Upper lobe of left lung (tissue), 6 donors: ENCODE data around the gene CHRDL2. TPM values are rescaled to one million over a fixed set of nuclear protein-coding genes. Genes with fewer than 3 reads are reported as not detected.

Source experiments
- ATAC-seq, 2 donors: fragments of 200-7000 bp; cut with Tn5 transposase; one replicate each; pipeline ENCODE4 v1.9.1; 2022; ENCODE audit warnings: mild to moderate bottlenecking in 2 of 2, moderate library complexity in 2 of 2; ENCODE audit not compliant: low FRiP score in 2 of 2
- DNase-seq, 2 donors: peaks; one replicate each; pipeline ENCODE4 v3.0.0-alpha.2; 2019 to 2020
- H3K27ac ChIP-seq, 4 donors: fragments of 200-600 bp; sonication (generic); one replicate each; pipeline ENCODE4 v1.5.1; 2016 to 2019
- H3K27me3 ChIP-seq, 4 donors: fragments of 200-600 bp; sonication (generic); one replicate each; pipeline ENCODE4 v1.5.1; 2017 to 2019
- H3K36me3 ChIP-seq, 4 donors: fragments of 200-600 bp; sonication (generic); one replicate each; pipeline ENCODE4 v1.5.1; 2016 to 2019
- H3K4me1 ChIP-seq, 4 donors: fragments of 200-600 bp; sonication (generic); one replicate each; pipeline ENCODE4 v1.5.1; 2018 to 2019
- H3K4me3 ChIP-seq, 4 donors: fragments of 200-600 bp; sonication (generic); one replicate each; pipeline ENCODE4 v1.5.1; 2017 to 2019; ENCODE audit warnings: mild to moderate bottlenecking in 2 of 4, moderate library complexity in 1 of 4
- H3K9me3 ChIP-seq, 4 donors: fragments of 200-600 bp; sonication (generic); one replicate each; pipeline ENCODE4 v1.5.1; 2018 to 2019
- CTCF ChIP-seq, 6 experiments: fragments of 450-650 bp in 4 of 6; fragments of 200-600 bp in 2 of 6; sonication (generic) in 2 of 6; IDR thresholded peaks; one replicate each; pipeline ENCODE4 v1.5.1; 2016 to 2019; ENCODE audit warnings: antibody characterized with exemption in 6 of 6
- EP300 ChIP-seq, 4 donors: sonication (generic); formaldehyde crosslinking; IDR thresholded peaks; one replicate each; pipeline ENCODE4 v1.5.1; 2017; ENCODE audit warnings: antibody characterized with exemption in 4 of 4, control low read depth in 2 of 4
- POLR2A ChIP-seq, 4 donors: fragments of 450-650 bp; IDR thresholded peaks; one replicate each; pipeline ENCODE4 v1.5.1; 2016 to 2017; ENCODE audit warnings: antibody characterized with exemption in 4 of 4, mild to moderate bottlenecking in 2 of 4
- POLR2AphosphoS5 ChIP-seq, 2 donors: sonication (generic); formaldehyde crosslinking; IDR thresholded peaks; one replicate each; pipeline ENCODE4 v1.5.1; 2017; ENCODE audit warnings: antibody characterized with exemption in 2 of 2
- WGBS, 2 donors: methylation state at CpG; one replicate each; pipeline ENCODE4 v1.1.5; 2017 to 2018; 5-methylcytosine and 5-hydroxymethylcytosine counted together
- total RNA-seq, 6 donors: library from RNA; depleted of rRNA in 4 of 6; stranded (reverse); fragments of >200 nt in 4 of 6; gene quantifications; one replicate each; pipeline versions ENCODE4 v1.1.0 to v1.2.1, GENCODE V29; 2016 to 2021
- donor health status: DM: no; HTN: no; CAD: no; lungs with moderate emphysema.
- donor health status: DM: no; HTN: yes; CAD: no; lungs with severe emphysema.

Gene CHRDL2
- total RNA-seq, 6 donors from 2014 or later, result 1.3 to 3.1 (median 1.5) TPM; not detected in 3

DNA sequence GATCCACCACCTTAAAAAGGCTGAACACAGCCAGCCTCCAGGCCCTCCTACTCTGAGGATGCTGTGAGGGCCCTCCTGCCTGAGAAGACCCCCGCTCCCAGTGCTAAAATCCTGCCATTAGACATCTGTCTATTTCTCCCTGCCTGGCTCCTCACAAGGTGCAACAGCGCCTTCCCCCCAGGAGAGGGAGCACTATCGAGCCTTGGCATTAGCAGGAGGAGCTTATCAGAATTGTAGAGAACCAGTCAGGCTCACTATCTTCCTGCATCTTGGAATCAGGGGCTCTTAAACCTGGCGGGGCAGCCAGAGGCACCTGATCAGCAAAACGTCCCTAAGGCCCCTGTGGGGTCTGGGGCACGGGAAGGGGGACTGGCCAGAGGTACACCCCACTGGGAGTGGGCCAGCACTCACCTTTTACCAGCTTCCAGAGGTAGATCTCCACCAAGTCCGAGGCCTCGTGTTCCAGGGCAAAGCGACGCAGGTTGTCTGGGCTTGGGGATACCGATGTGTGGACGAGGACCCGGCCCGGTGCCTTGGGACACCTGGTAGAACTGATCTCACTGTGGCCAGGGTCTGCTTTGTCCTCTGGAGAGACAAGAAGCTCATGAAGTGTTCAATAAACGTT, 28.7 kb downstream of the CHRDL2 start:
- DNase-seq, result peak in 1 of 2 donors; percentile 59
- TF ChIP-seq CTCF (IDR thresholded peaks at IDR 0.05) (peak; percentile 73 to 83 (median 78)), EP300 (IDR thresholded peaks at IDR 0.05) (no peak), POLR2AphosphoS5 (IDR thresholded peaks at IDR 0.05) (no peak)
- Histone ChIP-seq H3K9me3 (no peaks in the 10 kb centered on the region), H3K4me3 (no peak overlapping the region), H3K27ac (no peak overlapping the region), H3K36me3 (no peaks in the 10 kb centered on the region), H3K4me1 (peaks cover 0 to 5% (median 2%) of the 10 kb centered on the region in 4 donors), H3K27me3 (no peaks in the 10 kb centered on the region)
- ATAC-seq, result peak; percentile 70 to 87
- 19 to 46% methylated on average over 5 to 15 of the region's 15 CpGs for WGBS, 2 donors

DNA sequence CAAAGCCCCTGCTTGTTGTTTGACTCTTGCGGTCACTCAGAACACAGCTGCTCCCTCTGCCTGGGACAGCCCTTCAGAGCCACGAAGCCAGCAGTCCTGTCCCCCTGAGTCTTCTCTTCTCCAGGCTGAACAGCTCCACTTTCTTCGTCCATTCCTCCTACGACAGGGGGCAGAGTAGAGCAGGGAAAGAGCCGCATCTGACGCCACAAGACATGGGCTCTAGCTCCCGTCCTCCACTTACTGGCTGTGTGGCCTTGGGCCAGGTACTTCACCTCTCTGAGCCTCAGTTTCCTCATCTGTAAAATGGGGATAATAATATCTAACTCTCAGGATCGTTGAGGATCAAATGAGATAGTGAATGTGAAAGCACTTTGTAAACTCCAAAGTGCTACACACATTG, 29.9 kb downstream of the CHRDL2 start:
- no peaks in the 10 kb centered on the region for H3K36me3 ChIP-seq
- no peaks in the 10 kb centered on the region for H3K9me3 ChIP-seq
- H3K27ac ChIP-seq, result no peak overlapping the region
- TF ChIP-seq EP300 (IDR thresholded peaks at IDR 0.05) (no peak), CTCF (IDR thresholded peaks at IDR 0.05) (no peak), POLR2AphosphoS5 (IDR thresholded peaks at IDR 0.05) (no peak), POLR2A (IDR thresholded peaks at IDR 0.05) (no peak)
- H3K27me3 ChIP-seq, result no peaks in the 10 kb centered on the region
- WGBS, 2 donors, result 67 to 70% methylated on average over 8 of the region's 8 CpGs
- peaks cover 7 to 15% (median 11%) of the 10 kb centered on the region in 4 donors for H3K4me1 ChIP-seq
- DNase-seq (no peak), ATAC-seq (no peak)
- H3K4me3 ChIP-seq, result no peak overlapping the region

GRCh38 chr11:74699615-74700396, 31.4 kb downstream of the CHRDL2 start:
- Histone ChIP-seq H3K27me3 (no peaks in the 10 kb centered on the region), H3K27ac (no peak overlapping the region), H3K9me3 (no peaks in the 10 kb centered on the region), H3K36me3 (no peaks in the 10 kb centered on the region), H3K4me3 (no peak overlapping the region), H3K4me1 (peaks cover 13 to 23% (median 14%) of the 10 kb centered on the region in 4 donors)
- no peak for TF ChIP-seq CTCF (IDR thresholded peaks at IDR 0.05)
- TF ChIP-seq EP300 (IDR thresholded peaks at IDR 0.05), result no peak
- TF ChIP-seq POLR2A (IDR thresholded peaks at IDR 0.05), result no peak
- no peak for TF ChIP-seq POLR2AphosphoS5 (IDR thresholded peaks at IDR 0.05)
- DNase-seq (no peak), ATAC-seq (no peak)
- 83 to 85% methylated on average over 7 to 9 of the region's 9 CpGs for WGBS, 2 donors

DNA sequence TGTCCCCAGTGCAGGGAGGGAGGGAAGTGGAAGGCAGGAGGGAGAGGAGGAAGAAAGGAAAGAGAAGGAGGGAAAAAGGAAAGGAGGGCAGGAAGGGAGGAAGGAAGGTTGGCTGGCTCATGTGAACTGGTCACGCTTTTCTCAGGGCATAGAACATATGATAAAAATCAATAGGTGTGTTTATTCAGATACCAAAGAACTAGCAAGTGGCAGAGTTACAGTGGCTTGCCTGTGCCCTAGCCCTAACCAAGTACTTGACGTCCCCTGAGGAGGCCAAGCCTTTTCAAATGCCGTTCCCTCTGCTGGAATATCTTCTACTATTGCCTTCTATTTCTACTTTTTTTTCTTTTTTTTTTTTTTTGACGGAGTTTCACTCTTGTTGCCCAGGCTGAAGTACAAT, 33.5 kb downstream of the CHRDL2 start:
- DNase-seq (no peak), ATAC-seq (no peak)
- Histone ChIP-seq H3K36me3 (no peaks in the 10 kb centered on the region), H3K9me3 (no peaks in the 10 kb centered on the region), H3K4me1 (peaks cover 13 to 23% (median 14%) of the 10 kb centered on the region in 4 donors), H3K27me3 (no peaks in the 10 kb centered on the region), H3K4me3 (peak overlapping the region in 1 of 4 donors; percentile 30), H3K27ac (peak overlapping the region; percentile 79 to 92 (median 81))
- 53 to 61% methylated on average over 4 of the region's 4 CpGs for WGBS, 2 donors
- no peak for TF ChIP-seq EP300 (IDR thresholded peaks at IDR 0.05)

GRCh38 chr11:74696939-74697675, 34.1 kb downstream of the CHRDL2 start:
- TF ChIP-seq EP300 (IDR thresholded peaks at IDR 0.05) (peak; percentile 81 to 98 (median 93)), POLR2A (IDR thresholded peaks at IDR 0.05) (peak in 1 of 4 donors; percentile 69), CTCF (IDR thresholded peaks at IDR 0.05) (no peak), POLR2AphosphoS5 (IDR thresholded peaks at IDR 0.05) (peak; percentile 90 to 96)
- Histone ChIP-seq H3K4me3 (peak overlapping the region in 3 of 4 donors; percentile 6 to 30 (median 15)), H3K36me3 (no peaks in the 10 kb centered on the region), H3K4me1 (peaks cover 13 to 23% (median 14%) of the 10 kb centered on the region in 4 donors), H3K27me3 (no peaks in the 10 kb centered on the region), H3K9me3 (no peaks in the 10 kb centered on the region), H3K27ac (peak overlapping the region; percentile 79 to 92 (median 81))
- WGBS, 2 donors, result 18 to 25% methylated on average over 15 to 16 of the region's 16 CpGs
- ATAC-seq (peak; percentile 88 to 92), DNase-seq (peak in 1 of 2 donors; percentile 91)
